Measurements from ENCODE around the gene RPL22.

GRCh38 chr1:6167391-6168303 lies 31.7 kb downstream of the RPL22 start:
- TF ChIP-seq CTCF (IDR thresholded peaks at IDR 0.05), result no peak
- no peak for TF ChIP-seq EP300 (IDR thresholded peaks at IDR 0.05)
- no peak for TF ChIP-seq POLR2A (IDR thresholded peaks at IDR 0.05)
